B cell (primary cell): ENCODE data around the gene GGACT. TPM values are rescaled to one million over a fixed set of nuclear protein-coding genes. Genes with fewer than 3 reads are reported as not detected.

Experiments
- ATAC-seq: fragments of 200-7000 bp; cut with Tn5 transposase; one replicate; pipeline ENCODE4 v1.10.0; 2021; ENCODE audit warnings: low read depth, mild to moderate bottlenecking, moderate number of reproducible peaks, moderate library complexity
- CTCF ChIA-PET: fragments of 350-600 bp; sonication (Branson Sonifier 250); formaldehyde crosslinking; loops from one replicate; lab custom pipeline; 2021; ENCODE audit warnings: antibody characterized with exemption, inconsistent platforms; lab: Charles Lee
- POLR2A ChIA-PET: fragments of 350-600 bp; sonication (Branson Sonifier 250); formaldehyde crosslinking; loops from one replicate; lab custom pipeline; 2021; ENCODE audit warnings: antibody characterized with exemption; lab: Charles Lee
- DNase-seq: peaks from one replicate; pipeline ENCODE4 v3.0.0; 2013
- H2AFZ ChIP-seq: 2 replicates; pipeline ENCODE4 v1.6.1; 2012; ENCODE audit warnings: mild to moderate bottlenecking, low read depth, low read length; ENCODE audit not compliant: insufficient read depth, poor library complexity, severe bottlenecking
- H3K27ac ChIP-seq, 2 donors: 1 replicate in 1 of 2; 2 replicates in 1 of 2; pipeline ENCODE4 v1.5.1; 2012 to 2013; ENCODE audit warnings: low read length in 2 of 2, mild to moderate bottlenecking in 2 of 2, moderate library complexity in 1 of 2
- H3K27me3 ChIP-seq, 4 experiments: fragments of 200-600 bp in 1 of 4; sonication (generic) in 1 of 4; replicated peaks in 1 of 4; 1 replicate in 2 of 4; 2 replicates in 2 of 4; pipeline versions ENCODE4 v1.6.1 to v1.7.0; 2013 to 2016; ENCODE audit warnings: low read length in 3 of 4, mild to moderate bottlenecking in 2 of 4, mixed read lengths in 1 of 4, moderate library complexity in 1 of 4; ENCODE audit not compliant: insufficient read depth in 4 of 4, control insufficient read depth in 3 of 4; ENCODE audit errors: control extremely low read depth in 1 of 4
- H3K36me3 ChIP-seq, 2 experiments: replicated peaks in 1 of 2; 1 replicate in 1 of 2; 2 replicates in 1 of 2; pipeline versions ENCODE4 v1.6.1 to v1.7.1; 2013; ENCODE audit warnings: low read length in 1 of 2; ENCODE audit not compliant: insufficient read depth in 2 of 2, control insufficient read depth in 1 of 2; ENCODE audit errors: control extremely low read depth in 1 of 2, extremely low read depth in 1 of 2
- H3K4me1 ChIP-seq, 2 donors: fragments of 200-600 bp in 1 of 2; sonication (generic) in 1 of 2; 1 replicate in 1 of 2; 2 replicates in 1 of 2; pipeline versions ENCODE4 v1.5.1 to v1.6.1; 2013 to 2017; ENCODE audit warnings: low read length in 2 of 2; ENCODE audit not compliant: control insufficient read depth in 2 of 2, insufficient read depth in 2 of 2
- H3K4me2 ChIP-seq: replicated peaks from 2 replicates; pipeline ENCODE3; 2012; ENCODE audit warnings: mild to moderate bottlenecking, low read depth, low read length; ENCODE audit not compliant: poor library complexity, severe bottlenecking
- H3K4me3 ChIP-seq, 5 experiments: fragments of 200-600 bp in 1 of 5; sonication (generic) in 1 of 5; 1 replicate in 3 of 5; 2 replicates in 2 of 5; pipeline versions ENCODE4 v1.5.1 to v1.7.0; 2011 to 2016; ENCODE audit warnings: low read length in 4 of 5, mild to moderate bottlenecking in 4 of 5, low read depth in 2 of 5, control low read depth in 1 of 5, moderate library complexity in 1 of 5; ENCODE audit not compliant: insufficient read depth in 1 of 5; ENCODE audit errors: control extremely low read depth in 1 of 5, extremely low read depth in 1 of 5
- H3K79me2 ChIP-seq: fragments of 200-600 bp; sonication (generic); one replicate; pipeline ENCODE4 v1.6.0; 2016; ENCODE audit warnings: low read length; ENCODE audit not compliant: control insufficient read depth, insufficient read depth
- H3K9ac ChIP-seq: fragments of 200-600 bp; sonication (generic); 2 replicates; pipeline ENCODE4 v1.6.1; 2017; ENCODE audit warnings: mild to moderate bottlenecking, low read length, moderate library complexity
- H3K9me3 ChIP-seq, 3 donors: one replicate each; pipeline versions ENCODE4 v1.6.1 to v1.7.1; 2013; ENCODE audit warnings: low read length in 2 of 3; ENCODE audit not compliant: control insufficient read depth in 2 of 3, insufficient read depth in 1 of 3; ENCODE audit errors: control extremely low read depth in 1 of 3
- H4K20me1 ChIP-seq: 2 replicates; pipeline ENCODE4 v1.6.0; 2012; ENCODE audit warnings: mild to moderate bottlenecking, low read length; ENCODE audit not compliant: insufficient read depth, control insufficient read depth, poor library complexity, severe bottlenecking
- H3K27ac Mint-ChIP-seq: one replicate; pipeline ENCODE4 v1.8.0; 2021; ENCODE audit warnings: mixed read lengths
- H3K27me3 Mint-ChIP-seq: one replicate; pipeline ENCODE4 v1.8.0; 2021; ENCODE audit warnings: mixed read lengths
- H3K4me1 Mint-ChIP-seq: one replicate; pipeline ENCODE4 v1.8.0; 2021; ENCODE audit warnings: mixed read lengths
- H3K4me3 Mint-ChIP-seq: one replicate; pipeline ENCODE4 v1.8.0; 2021; ENCODE audit warnings: mixed read lengths
- H3K9me3 Mint-ChIP-seq: one replicate; pipeline ENCODE4 v1.8.0; 2022; ENCODE audit warnings: mixed read lengths; ENCODE audit not compliant: insufficient read depth
- CTCF ChIP-seq: fragments of 200-600 bp; IDR thresholded peaks from one replicate; pipeline ENCODE4 v1.8.0; 2022; ENCODE audit warnings: antibody characterized with exemption, mild to moderate bottlenecking
- EZH2 ChIP-seq: IDR thresholded peaks from 2 replicates; pipeline ENCODE4 v1.6.1; 2012; ENCODE audit warnings: borderline replicate concordance, low read depth, mild to moderate bottlenecking, moderate library complexity, low read length; ENCODE audit not compliant: insufficient read depth, poor library complexity, severe bottlenecking
- WGBS: methylation state at CpG from one replicate; pipeline ENCODE4 v1.1.5; 2013; ENCODE audit warnings: missing lambda C conversion rate; ENCODE audit not compliant: insufficient coverage; 5-methylcytosine and 5-hydroxymethylcytosine counted together
- intact Hi-C: fragments of 100-400 bp; cut with micrococcal nuclease; formaldehyde crosslinking; loops from one replicate; pipeline ENCODE4 v1.10.0; 2022
- polyA plus RNA-seq: library from polyadenylated mRNA; depleted of rRNA; stranded (reverse); fragments of >200 nt; gene quantifications from 2 replicates; pipeline ENCODE4 v1.2.3, GENCODE V29; 2012
- total RNA-seq, 2 donors: library from RNA; stranded (reverse); fragments of 120-200 nt in 1 of 2; gene quantifications; 1 replicate in 1 of 2; 2 replicates in 1 of 2; pipeline versions ENCODE4 v1.2.3 to v1.2.4, GENCODE V29; 2013 to 2022

The GGACT gene
- total and polyA plus RNA-seq, 2 donors (not counting 1 experiment from before 2014, with no cell fraction given): 3.2 to 3.5 TPM

- no peaks in the 10 kb centered on the region for H3K4me1 ChIP-seq
- Mint-ChIP-seq H3K27me3 (no peaks in the 10 kb centered on the region), H3K4me3 (no peak overlapping the region), H3K9me3 (no peaks in the 10 kb centered on the region), H3K4me1 (no peaks in the 10 kb centered on the region), H3K27ac (no peak overlapping the region)
- 97% methylated on average over 12 of the region's 14 CpGs for WGBS
- H2AFZ ChIP-seq: no peak overlapping the region
- peaks cover 0 to 13% (median 0%) of the 10 kb centered on the region in 3 donors for H3K9me3 ChIP-seq
- ChIA-PET POLR2A (no interaction called here), CTCF (no interaction called here)
- H3K27ac ChIP-seq: no peak overlapping the region
- TF ChIP-seq EZH2 (no peak), CTCF (no peak)
- H3K4me3 ChIP-seq: no peak overlapping the region
- no peaks in the 10 kb centered on the region for H3K36me3 ChIP-seq
- DNase-seq: no peak
- no peak overlapping the region for H3K4me2 ChIP-seq
- no peak for ATAC-seq
- H3K27me3 ChIP-seq: no peaks in the 10 kb centered on the region
- no peaks in the 10 kb centered on the region for H3K79me2 ChIP-seq
- intact Hi-C loops: no loop called here
- no peaks in the 10 kb centered on the region for H4K20me1 ChIP-seq
- H3K9ac ChIP-seq: no peak overlapping the region
Measured at GRCh38 chr13:100532836-100533435, 55.7 kb downstream of the GGACT start.

- Mint-ChIP-seq H3K4me1 (no peaks in the 10 kb centered on the region), H3K4me3 (no peak overlapping the region), H3K9me3 (no peaks in the 10 kb centered on the region), H3K27me3 (no peaks in the 10 kb centered on the region), H3K27ac (no peak overlapping the region)
- Histone ChIP-seq H4K20me1 (no peaks in the 10 kb centered on the region), H3K36me3 (no peaks in the 10 kb centered on the region), H3K4me1 (no peaks in the 10 kb centered on the region), H3K9ac (no peak overlapping the region), H3K4me2 (no peak overlapping the region), H3K27ac (no peak overlapping the region), H3K4me3 (no peak overlapping the region), H3K79me2 (no peaks in the 10 kb centered on the region), H3K9me3 (peaks cover 0 to 13% (median 0%) of the 10 kb centered on the region in 3 donors), H3K27me3 (no peaks in the 10 kb centered on the region), H2AFZ (no peak overlapping the region)
- intact Hi-C loops: no loop called here
- TF ChIP-seq EZH2: no peak
- no peak for TF ChIP-seq CTCF
- DNase-seq: no peak
- CTCF ChIA-PET: no interaction called here
- 96% methylated on average over 58 of the region's 60 CpGs for WGBS
- ATAC-seq: no peak
- POLR2A ChIA-PET: no interaction called here
Measured at GRCh38 chr13:100532090-100532766, 56.4 kb downstream of the GGACT start.
